Breast epithelium (tissue), 4 donors: Measurements from ENCODE around the gene HOXD1. TPM values are rescaled to one million over a fixed set of nuclear protein-coding genes. Genes with fewer than 3 reads are reported as not detected.

Source experiments
- DNase-seq, 2 donors: peaks; one replicate each; pipeline ENCODE4 v3.0.0-alpha.2; 2019; ENCODE audit warnings: low spot score in 2 of 2
- H3K27ac ChIP-seq, 2 donors: fragments of 200-600 bp; sonication (generic) in 1 of 2; one replicate each; pipeline ENCODE4 v1.5.1; 2016 to 2019; ENCODE audit warnings: mild to moderate bottlenecking in 1 of 2
- H3K27me3 ChIP-seq, 2 donors: fragments of 200-600 bp; sonication (generic) in 1 of 2; one replicate each; pipeline versions ENCODE4 v1.5.1 to v1.6.0; 2017 to 2019; ENCODE audit warnings: control low read depth in 1 of 2, mild to moderate bottlenecking in 1 of 2
- H3K36me3 ChIP-seq: fragments of 200-600 bp; one replicate; pipeline ENCODE4 v1.5.1; 2019
- H3K4me1 ChIP-seq, 2 donors: fragments of 200-600 bp; sonication (generic); one replicate each; pipeline ENCODE4 v1.5.1; 2016 to 2019; ENCODE audit warnings: control low read depth in 1 of 2
- H3K4me3 ChIP-seq, 3 donors: fragments of 200-600 bp; sonication (generic); 1 replicate in 2 of 3; 2 replicates in 1 of 3; pipeline ENCODE4 v1.5.1; 2016 to 2019; ENCODE audit warnings: mild to moderate bottlenecking in 3 of 3, moderate library complexity in 2 of 3
- H3K9me3 ChIP-seq, 2 donors: fragments of 200-600 bp; sonication (generic) in 1 of 2; one replicate each; pipeline ENCODE4 v1.5.1; 2016 to 2019; ENCODE audit warnings: control low read depth in 1 of 2
- CTCF ChIP-seq, 3 donors: fragments of 450-650 bp; IDR thresholded peaks; one replicate each; pipeline ENCODE4 v1.5.1; 2016 to 2017; ENCODE audit warnings: antibody characterized with exemption in 3 of 3, mild to moderate bottlenecking in 3 of 3, moderate library complexity in 3 of 3
- POLR2A ChIP-seq: fragments of 450-650 bp; IDR thresholded peaks from one replicate; pipeline ENCODE4 v1.6.1; 2016; ENCODE audit warnings: antibody characterized with exemption, mild to moderate bottlenecking, moderate library complexity
- POLR2AphosphoS5 ChIP-seq, 3 donors: sonication (generic); formaldehyde crosslinking; IDR thresholded peaks; one replicate each; pipeline ENCODE4 v1.6.1; 2017; ENCODE audit warnings: antibody characterized with exemption in 3 of 3
- intact Hi-C: fragments of 100-400 bp; cut with DNase I; formaldehyde crosslinking; loops from one replicate; pipeline ENCODE4 v1.15.1; 2023; ENCODE audit warnings: low total_unique reads
- total RNA-seq, 3 donors: library from RNA; depleted of rRNA; stranded (reverse); fragments of >200 nt; gene quantifications; one replicate each; pipeline ENCODE4 v1.1.0, GENCODE V29; 2016

HOXD1 gene
- total RNA-seq, 3 donors from 2014 or later = 0.15 to 1.3 (median 0.64) TPM

- H3K9me3 ChIP-seq = no peaks in the 10 kb centered on the region
- H3K4me1 ChIP-seq = peaks cover 0 to 8% of the 10 kb centered on the region in 2 donors
- TF ChIP-seq POLR2AphosphoS5 (IDR thresholded peaks at IDR 0.05) = no peak
- no peak for TF ChIP-seq CTCF (IDR thresholded peaks at IDR 0.05)
- H3K27ac ChIP-seq = no peak overlapping the region
- DNase-seq = no peak
- no peaks in the 10 kb centered on the region for H3K36me3 ChIP-seq
- intact Hi-C loops = no loop called here
- H3K4me3 ChIP-seq = no peak overlapping the region
- H3K27me3 ChIP-seq = peaks cover 0 to 82% of the 10 kb centered on the region in 2 donors
Measured at GRCh38 chr2:176142281-176142680, 46.2 kb upstream of the HOXD1 start.

DNA sequence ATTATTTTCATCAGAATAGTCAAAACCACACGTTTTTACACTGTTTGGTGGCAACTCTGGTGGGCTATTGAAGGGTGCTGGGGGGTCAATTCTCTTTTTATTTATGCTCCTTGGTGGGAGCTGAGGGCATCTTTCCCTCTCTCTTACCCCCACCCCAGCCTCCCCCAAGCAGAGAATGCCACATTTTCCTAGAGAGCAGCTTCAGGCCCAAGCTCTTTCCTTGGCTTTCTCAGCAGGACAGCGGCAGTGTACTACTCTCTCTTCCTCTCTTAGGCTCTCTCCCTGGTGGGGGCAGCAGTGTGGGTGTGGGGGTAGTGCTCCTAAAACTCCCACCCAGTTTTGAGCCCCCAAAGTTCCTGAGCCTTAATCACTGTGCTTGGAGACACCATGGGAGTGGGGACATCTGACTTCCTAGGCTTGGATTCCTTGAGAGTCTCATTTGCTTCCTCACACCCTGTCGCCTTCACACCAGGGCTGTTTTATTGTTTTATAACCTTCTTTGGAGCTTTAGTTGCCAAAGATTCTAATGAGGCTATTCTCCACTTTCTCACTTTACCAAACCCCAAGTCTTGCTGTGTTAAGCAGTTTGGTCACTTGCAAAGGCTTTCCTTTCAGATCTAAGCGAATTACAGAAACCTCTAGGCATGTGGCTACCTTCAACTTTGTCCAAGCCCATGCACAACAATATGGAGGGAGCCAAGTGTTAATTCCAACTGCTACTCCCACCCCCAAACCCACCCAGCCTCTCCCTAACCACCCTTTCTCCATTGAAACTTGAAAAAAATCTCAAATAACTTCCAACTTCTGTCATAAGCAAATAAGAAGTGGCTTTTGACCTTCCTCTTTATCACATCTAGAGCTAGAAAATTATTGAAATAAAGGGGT is 43.1 kb upstream of the HOXD1 start:
- Histone ChIP-seq H3K27ac (no peak overlapping the region), H3K27me3 (peaks cover 0 to 81% of the 10 kb centered on the region in 2 donors), H3K4me3 (no peak overlapping the region), H3K36me3 (no peaks in the 10 kb centered on the region), H3K4me1 (peaks cover 0 to 3% of the 10 kb centered on the region in 2 donors), H3K9me3 (no peaks in the 10 kb centered on the region)
- no peak for TF ChIP-seq POLR2A
- TF ChIP-seq CTCF (IDR thresholded peaks at IDR 0.05) = no peak
- TF ChIP-seq POLR2AphosphoS5 (IDR thresholded peaks at IDR 0.05) = no peak
- no peak for DNase-seq
- intact Hi-C loops = no loop called here

DNA sequence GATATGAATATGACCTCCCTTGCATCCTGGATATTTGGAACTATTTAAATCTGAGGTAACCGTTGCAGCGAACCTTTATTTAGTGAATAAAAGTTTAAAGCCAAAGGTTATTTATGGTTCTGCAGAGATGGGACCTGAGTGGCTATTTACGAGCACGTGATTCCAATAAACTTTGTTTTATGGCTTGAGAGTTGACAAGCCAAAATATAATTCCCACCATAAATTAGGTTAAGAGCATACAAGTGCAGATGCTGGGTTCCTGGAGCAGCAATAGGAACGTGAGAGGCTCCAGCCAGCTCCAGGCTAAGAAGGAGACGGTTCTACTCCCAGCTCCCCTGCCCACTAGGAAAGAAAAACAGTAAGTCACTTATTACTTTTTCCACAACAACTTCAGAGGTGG is 42.4 kb upstream of the HOXD1 start:
- DNase-seq = no peak
- intact Hi-C loops = no loop called here
- Histone ChIP-seq H3K36me3 (no peaks in the 10 kb centered on the region), H3K27me3 (peaks cover 0 to 81% of the 10 kb centered on the region in 2 donors), H3K4me1 (no peaks in the 10 kb centered on the region), H3K27ac (no peak overlapping the region), H3K9me3 (no peaks in the 10 kb centered on the region), H3K4me3 (no peak overlapping the region)
- no peak for TF ChIP-seq CTCF (IDR thresholded peaks at IDR 0.05)
- no peak for TF ChIP-seq POLR2AphosphoS5 (IDR thresholded peaks at IDR 0.05)
- TF ChIP-seq POLR2A = no peak

- H3K27ac ChIP-seq = no peak overlapping the region
- H3K27me3 ChIP-seq = peaks cover 1 to 84% of the 10 kb centered on the region in 2 donors
- intact Hi-C loops = no loop called here
Measured at GRCh38 chr2:176146645-176147044, 41.8 kb upstream of the HOXD1 start.

More at GRCh38 chr2:176146645-176147044, 41.8 kb upstream of the HOXD1 start:
- TF ChIP-seq POLR2A (no peak), CTCF (IDR thresholded peaks at IDR 0.05) (no peak), POLR2AphosphoS5 (IDR thresholded peaks at IDR 0.05) (no peak)
- Histone ChIP-seq H3K4me3 (no peak overlapping the region), H3K4me1 (no peaks in the 10 kb centered on the region), H3K36me3 (no peaks in the 10 kb centered on the region), H3K9me3 (no peaks in the 10 kb centered on the region)
- no peak for DNase-seq
